Measurements from ENCODE around the gene ZBED2. TPM values are rescaled to one million over a fixed set of nuclear protein-coding genes. Genes with fewer than 3 reads are reported as not detected.

ZBED2 gene
- total RNA-seq, 1 donor from 2014 or later, result 2.4 TPM

DNA sequence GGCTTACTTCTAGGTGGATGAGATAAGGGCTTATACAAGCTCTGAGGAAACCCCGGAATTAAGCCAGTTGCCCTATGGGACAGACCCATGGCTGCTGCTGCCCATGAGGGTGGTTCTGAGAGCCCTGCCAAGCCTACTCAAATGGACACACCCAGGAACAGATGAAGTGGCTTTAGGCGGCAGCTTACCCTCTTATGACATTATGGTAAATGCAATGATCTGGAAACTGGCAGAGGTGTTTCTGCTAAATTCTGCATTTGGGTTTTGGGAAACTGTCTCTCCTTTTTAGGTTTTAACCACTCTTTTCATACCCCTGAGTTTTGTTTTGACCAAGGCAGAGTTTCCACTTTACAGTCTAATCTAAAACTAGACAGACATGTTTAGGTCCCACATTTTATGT is 9.0 kb upstream of the ZBED2 start:
- TF ChIP-seq, protein P1, sequence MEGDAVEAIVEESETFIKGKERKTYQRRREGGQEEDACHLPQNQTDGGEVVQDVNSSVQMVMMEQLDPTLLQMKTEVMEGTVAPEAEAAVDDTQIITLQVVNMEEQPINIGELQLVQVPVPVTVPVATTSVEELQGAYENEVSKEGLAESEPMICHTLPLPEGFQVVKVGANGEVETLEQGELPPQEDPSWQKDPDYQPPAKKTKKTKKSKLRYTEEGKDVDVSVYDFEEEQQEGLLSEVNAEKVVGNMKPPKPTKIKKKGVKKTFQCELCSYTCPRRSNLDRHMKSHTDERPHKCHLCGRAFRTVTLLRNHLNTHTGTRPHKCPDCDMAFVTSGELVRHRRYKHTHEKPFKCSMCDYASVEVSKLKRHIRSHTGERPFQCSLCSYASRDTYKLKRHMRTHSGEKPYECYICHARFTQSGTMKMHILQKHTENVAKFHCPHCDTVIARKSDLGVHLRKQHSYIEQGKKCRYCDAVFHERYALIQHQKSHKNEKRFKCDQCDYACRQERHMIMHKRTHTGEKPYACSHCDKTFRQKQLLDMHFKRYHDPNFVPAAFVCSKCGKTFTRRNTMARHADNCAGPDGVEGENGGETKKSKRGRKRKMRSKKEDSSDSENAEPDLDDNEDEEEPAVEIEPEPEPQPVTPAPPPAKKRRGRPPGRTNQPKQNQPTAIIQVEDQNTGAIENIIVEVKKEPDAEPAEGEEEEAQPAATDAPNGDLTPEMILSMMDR (conservative IDR thresholded peaks at IDR 0.05; ENCODE audit: low read depth, low read length), result no peak
- no peak for DNase-seq (ENCODE audit: low read depth)
- H3K4me3 ChIP-seq (ENCODE audit: low read depth, low read length), result no peak overlapping the region

DNA sequence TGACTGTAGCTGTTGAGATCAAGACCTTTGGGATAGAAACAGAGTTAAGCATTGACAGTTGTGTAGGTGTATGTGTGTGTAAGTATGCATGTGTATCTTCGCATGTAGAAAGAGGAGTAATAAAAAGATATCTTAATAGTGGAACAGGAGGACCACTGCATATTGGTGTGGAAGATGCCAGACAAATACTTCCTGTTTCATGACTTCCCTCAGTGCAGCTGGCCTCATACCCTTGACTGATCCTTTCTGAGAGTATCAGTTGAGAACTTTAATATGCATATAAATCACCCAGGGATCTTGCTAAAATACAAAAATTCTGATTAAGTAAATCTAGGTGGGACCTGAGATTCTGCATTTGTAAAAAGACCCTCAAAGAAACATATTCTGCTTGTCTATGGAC is 8.5 kb upstream of the ZBED2 start:
- TF ChIP-seq, protein P1 (conservative IDR thresholded peaks at IDR 0.05; ENCODE audit: low read depth, low read length), result no peak
- no peak overlapping the region for H3K4me3 ChIP-seq (ENCODE audit: low read depth, low read length)
- DNase-seq (ENCODE audit: low read depth), result no peak

DNA sequence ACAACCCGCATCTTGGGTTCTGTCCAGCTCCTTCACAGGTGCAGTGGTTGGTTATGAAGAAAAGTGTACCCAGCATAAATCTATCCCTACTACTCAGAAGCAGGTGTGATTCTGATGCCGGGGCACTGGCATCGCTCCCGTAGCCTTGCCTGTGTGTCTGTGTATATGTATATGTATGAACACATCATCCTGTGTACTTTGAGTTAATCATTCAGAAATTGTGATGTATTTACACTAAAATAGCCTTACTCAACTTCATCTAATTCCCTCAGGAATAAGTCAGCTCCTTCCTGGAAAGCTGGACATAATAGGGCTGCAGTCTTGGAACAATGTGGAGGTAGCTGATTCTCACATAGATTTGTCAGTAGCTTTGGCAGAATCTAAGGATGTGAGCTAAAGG is 6.7 kb upstream of the ZBED2 start:
- TF ChIP-seq, protein P1 (conservative IDR thresholded peaks at IDR 0.05; ENCODE audit: low read depth, low read length), result no peak
- H3K4me3 ChIP-seq (ENCODE audit: low read depth, low read length), result no peak overlapping the region
- DNase-seq (ENCODE audit: low read depth), result no peak

DNA sequence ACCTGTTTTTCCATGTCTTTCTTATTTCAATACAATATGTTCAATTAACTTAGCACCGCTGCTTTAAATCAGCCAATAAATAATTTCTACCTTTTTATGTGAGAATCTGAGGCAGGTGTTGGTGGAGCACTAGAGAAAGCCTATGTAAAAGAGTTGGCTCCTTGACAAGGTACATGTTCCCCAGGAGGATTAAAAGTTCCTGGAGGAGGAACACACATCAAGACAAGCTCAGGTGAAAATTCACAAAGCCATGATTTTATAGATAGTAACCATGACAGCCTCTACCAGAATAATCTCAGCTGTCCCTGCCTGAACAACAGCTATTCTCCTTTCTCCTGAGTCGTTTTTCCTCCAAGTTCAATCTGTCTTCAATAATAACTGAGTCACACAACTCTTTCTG is 3.4 kb upstream of the ZBED2 start:
- H3K4me3 ChIP-seq (ENCODE audit: low read depth, low read length), result no peak overlapping the region
- TF ChIP-seq, protein P1 (conservative IDR thresholded peaks at IDR 0.05; ENCODE audit: low read depth, low read length), result no peak
- DNase-seq (ENCODE audit: low read depth), result no peak

DNA sequence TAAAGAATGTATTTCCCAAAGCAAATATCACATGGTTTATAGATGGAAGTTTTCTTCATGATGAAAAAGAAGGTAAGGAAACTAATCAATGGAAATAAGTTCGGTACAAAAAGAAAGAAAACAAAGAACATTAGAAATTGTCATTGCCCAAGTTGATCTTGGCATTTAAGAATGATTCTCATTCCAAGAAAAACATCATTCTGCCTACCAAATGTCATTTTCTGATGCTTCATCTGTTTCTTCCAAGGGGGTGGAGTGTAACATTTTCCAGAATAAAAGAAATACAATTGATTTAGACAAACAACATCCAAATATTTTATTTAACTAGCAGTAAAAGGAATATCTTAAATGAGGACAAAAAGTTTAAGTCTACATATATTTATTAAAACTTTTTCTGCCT is 3.0 kb upstream of the ZBED2 start:
- DNase-seq (ENCODE audit: low read depth), result no peak
- H3K4me3 ChIP-seq (ENCODE audit: low read depth, low read length), result no peak overlapping the region
- TF ChIP-seq, protein P1 (conservative IDR thresholded peaks at IDR 0.05; ENCODE audit: low read depth, low read length), result no peak

DNA sequence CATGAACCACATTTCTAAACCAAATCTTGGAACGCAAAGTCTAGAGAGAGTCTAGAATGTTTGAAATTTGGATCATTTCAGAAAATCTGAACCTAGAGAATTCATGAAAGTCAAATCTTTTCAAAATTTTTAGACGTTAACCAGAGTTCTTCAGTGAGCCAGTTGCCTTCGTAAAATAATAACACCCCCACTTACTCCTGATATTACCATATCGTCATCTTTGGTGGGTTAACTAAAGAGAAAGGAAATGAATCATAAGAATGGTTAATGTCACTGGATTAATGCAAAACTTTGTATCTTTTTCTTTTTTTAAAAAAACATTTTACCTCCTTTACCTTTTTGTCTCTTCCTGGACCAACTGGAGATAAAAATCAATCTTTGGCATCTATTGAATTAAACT is 1.2 kb upstream of the ZBED2 start:
- H3K4me3 ChIP-seq (ENCODE audit: low read depth, low read length), result no peak overlapping the region
- TF ChIP-seq, protein P1 (conservative IDR thresholded peaks at IDR 0.05; ENCODE audit: low read depth, low read length), result no peak
- DNase-seq (ENCODE audit: low read depth), result no peak

DNA sequence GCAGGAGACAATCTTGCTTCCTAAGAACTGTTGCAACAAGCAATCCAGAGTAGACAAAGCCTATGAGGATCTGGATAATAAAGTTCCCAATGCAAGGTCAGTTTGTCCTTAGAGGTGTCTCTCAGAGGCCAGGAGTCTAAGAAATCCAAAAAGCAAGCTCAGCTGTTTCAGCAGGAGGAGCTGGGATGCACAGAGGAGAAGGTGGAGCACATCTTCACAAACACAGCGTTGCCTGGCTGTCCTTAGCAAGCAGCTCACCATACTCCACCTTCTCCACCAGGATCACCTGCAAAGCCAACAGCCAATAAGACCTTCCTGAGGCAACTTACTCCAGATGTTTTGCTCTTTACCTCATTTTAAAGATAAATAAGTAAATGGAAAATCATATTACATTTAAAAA is 365 bp downstream of the ZBED2 start:
- H3K4me3 ChIP-seq (ENCODE audit: low read depth, low read length), result no peak overlapping the region
- DNase-seq (ENCODE audit: low read depth), result no peak
- TF ChIP-seq, protein P1 (conservative IDR thresholded peaks at IDR 0.05; ENCODE audit: low read depth, low read length), result no peak
